ENCODE data around the gene ST3GAL3.
"Not testable (repeated sequence)": the region's sequence is repeated elsewhere in the genome, so short reads cannot be mapped to it uniquely, and the experiment has no call there.

The ST3GAL3 gene

GRCh38 chr1:43708002-43708410 is 670 bp downstream of the ST3GAL3 start:
- H3K4me3 ChIP-seq (ENCODE audit: low read depth, low read length) = peak overlapping the region; percentile 52
- no peak for DNase-seq (ENCODE audit: low read depth)
- TF ChIP-seq CTCF (IDR thresholded peaks at IDR 0.05; ENCODE audit: insufficient read depth, low read depth, low read length, missing control alignments) = no peak

GRCh38 chr1:43711049-43711448 is 3.7 kb downstream of the ST3GAL3 start:
- no peak for TF ChIP-seq CTCF (IDR thresholded peaks at IDR 0.05; ENCODE audit: insufficient read depth, low read depth, low read length, missing control alignments)
- DNase-seq (ENCODE audit: low read depth) = no peak
- no peak overlapping the region for H3K4me3 ChIP-seq (ENCODE audit: low read depth, low read length)

- TF ChIP-seq CTCF (IDR thresholded peaks at IDR 0.05; ENCODE audit: insufficient read depth, low read depth, low read length, missing control alignments) = no peak
- no peak for DNase-seq (ENCODE audit: low read depth)
- no peak overlapping the region for H3K4me3 ChIP-seq (ENCODE audit: low read depth, low read length)
Observed at GRCh38 chr1:43711524-43712386, 4.4 kb downstream of the ST3GAL3 start.

- no peak overlapping the region for H3K4me3 ChIP-seq (ENCODE audit: low read depth, low read length)
- TF ChIP-seq CTCF (IDR thresholded peaks at IDR 0.05; ENCODE audit: insufficient read depth, low read depth, low read length, missing control alignments) = no peak
- no peak for DNase-seq (ENCODE audit: low read depth)
Observed at GRCh38 chr1:43716559-43717281, 9.4 kb downstream of the ST3GAL3 start.

GRCh38 chr1:43719063-43719462 is 11.7 kb downstream of the ST3GAL3 start:
- no peak overlapping the region for H3K4me3 ChIP-seq (ENCODE audit: low read depth, low read length)
- DNase-seq (ENCODE audit: low read depth) = no peak
- no peak for TF ChIP-seq CTCF (IDR thresholded peaks at IDR 0.05; ENCODE audit: insufficient read depth, low read depth, low read length, missing control alignments)

- not testable (repeated sequence) for H3K4me3 ChIP-seq (ENCODE audit: low read depth, low read length); DNase-seq (ENCODE audit: low read depth)
Observed at GRCh38 chr1:43719670-43720419, 12.5 kb downstream of the ST3GAL3 start.

- no peak overlapping the region for H3K4me3 ChIP-seq (ENCODE audit: low read depth, low read length)
- no peak for TF ChIP-seq CTCF (IDR thresholded peaks at IDR 0.05; ENCODE audit: insufficient read depth, low read depth, low read length, missing control alignments)
- DNase-seq (ENCODE audit: low read depth) = no peak
Observed at GRCh38 chr1:43722810-43723209, 15.5 kb downstream of the ST3GAL3 start.
